ENCODE measurements around the gene MACROD1.

GRCh38 chr11:64113462-64113780, 52.5 kb downstream of the MACROD1 start:
- TF ChIP-seq EP300 (IDR thresholded peaks at IDR 0.05) (no peak), CTCF (IDR thresholded peaks at IDR 0.05) (no peak)
